Breast epithelium (tissue), 3 donors: ENCODE measurements around the gene SLC6A8.

Experiments
- CTCF ChIP-seq, 3 donors: fragments of 450-650 bp; IDR thresholded peaks; one replicate each; pipeline ENCODE4 v1.5.1; 2016 to 2017; ENCODE audit warnings: antibody characterized with exemption in 3 of 3, mild to moderate bottlenecking in 3 of 3, moderate library complexity in 3 of 3
- POLR2A ChIP-seq: fragments of 450-650 bp; IDR thresholded peaks from one replicate; pipeline ENCODE4 v1.6.1; 2016; ENCODE audit warnings: antibody characterized with exemption, mild to moderate bottlenecking, moderate library complexity

GRCh38 chrX:153728951-153729631 is 41.4 kb downstream of the SLC6A8 start:
- TF ChIP-seq CTCF (IDR thresholded peaks at IDR 0.05) = no peak
- TF ChIP-seq POLR2A = no peak
